GM12892 (cell line): Measurements from ENCODE around the gene VSIG10L2.

Experiments
- POLR2A ChIP-seq: IDR thresholded peaks from 2 replicates; pipeline ENCODE4 v1.6.1; 2011; ENCODE audit warnings: low read depth, low read length, control low read depth
- TAF1 ChIP-seq: IDR thresholded peaks from 2 replicates; pipeline ENCODE4 v1.6.1; 2011; ENCODE audit warnings: low read depth, mild to moderate bottlenecking, control low read depth, low read length, borderline replicate concordance

- TF ChIP-seq TAF1 (no peak), POLR2A (no peak)
These were observed 6.7 kb downstream of the VSIG10L2 start for GRCh38 chr11:125952559-125952958.
